AG09319 (cell line): ENCODE data around the gene CDC26.

ENCODE experiments used
- DNase-seq: peaks from one replicate; pipeline ENCODE4 v3.0.0-alpha.2; 2010; ENCODE audit warnings: low read depth; ENCODE audit errors: extremely low read depth
- TF ChIP-seq, protein P1 (sequence below): IDR thresholded peaks from 2 replicates; pipeline ENCODE4 v1.5.1; 2011; ENCODE audit warnings: low read depth, mild to moderate bottlenecking, inconsistent platforms, low read length, moderate library complexity

Gene CDC26

DNA sequence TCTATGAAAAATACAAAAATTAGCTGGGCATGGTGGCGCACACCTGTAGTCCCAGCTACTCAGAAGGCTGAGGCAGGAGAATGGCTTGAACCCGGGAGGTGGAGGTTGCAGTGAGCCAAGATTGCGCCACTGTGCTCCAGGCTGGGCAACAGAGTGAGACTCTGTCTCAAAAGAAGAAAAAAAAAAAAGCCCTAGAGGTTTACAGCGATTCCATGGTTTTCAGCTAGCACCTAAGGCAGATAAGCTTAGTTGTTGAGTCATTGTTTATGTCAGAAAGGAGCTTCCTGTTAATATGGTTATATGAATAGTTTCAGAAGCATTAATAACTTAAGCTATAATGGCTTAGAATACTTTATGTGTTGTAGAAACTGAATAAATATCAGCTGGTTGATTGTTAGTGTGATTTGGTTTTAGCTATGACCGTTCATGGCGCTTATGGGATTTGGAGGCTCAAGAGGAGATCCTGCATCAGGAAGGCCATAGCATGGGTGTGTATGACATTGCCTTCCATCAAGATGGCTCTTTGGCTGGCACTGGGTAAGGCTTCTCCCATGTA is 14.8 kb upstream of the CDC26 start:
- no peak for DNase-seq
- TF ChIP-seq, protein P1, sequence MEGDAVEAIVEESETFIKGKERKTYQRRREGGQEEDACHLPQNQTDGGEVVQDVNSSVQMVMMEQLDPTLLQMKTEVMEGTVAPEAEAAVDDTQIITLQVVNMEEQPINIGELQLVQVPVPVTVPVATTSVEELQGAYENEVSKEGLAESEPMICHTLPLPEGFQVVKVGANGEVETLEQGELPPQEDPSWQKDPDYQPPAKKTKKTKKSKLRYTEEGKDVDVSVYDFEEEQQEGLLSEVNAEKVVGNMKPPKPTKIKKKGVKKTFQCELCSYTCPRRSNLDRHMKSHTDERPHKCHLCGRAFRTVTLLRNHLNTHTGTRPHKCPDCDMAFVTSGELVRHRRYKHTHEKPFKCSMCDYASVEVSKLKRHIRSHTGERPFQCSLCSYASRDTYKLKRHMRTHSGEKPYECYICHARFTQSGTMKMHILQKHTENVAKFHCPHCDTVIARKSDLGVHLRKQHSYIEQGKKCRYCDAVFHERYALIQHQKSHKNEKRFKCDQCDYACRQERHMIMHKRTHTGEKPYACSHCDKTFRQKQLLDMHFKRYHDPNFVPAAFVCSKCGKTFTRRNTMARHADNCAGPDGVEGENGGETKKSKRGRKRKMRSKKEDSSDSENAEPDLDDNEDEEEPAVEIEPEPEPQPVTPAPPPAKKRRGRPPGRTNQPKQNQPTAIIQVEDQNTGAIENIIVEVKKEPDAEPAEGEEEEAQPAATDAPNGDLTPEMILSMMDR, result no peak

DNA sequence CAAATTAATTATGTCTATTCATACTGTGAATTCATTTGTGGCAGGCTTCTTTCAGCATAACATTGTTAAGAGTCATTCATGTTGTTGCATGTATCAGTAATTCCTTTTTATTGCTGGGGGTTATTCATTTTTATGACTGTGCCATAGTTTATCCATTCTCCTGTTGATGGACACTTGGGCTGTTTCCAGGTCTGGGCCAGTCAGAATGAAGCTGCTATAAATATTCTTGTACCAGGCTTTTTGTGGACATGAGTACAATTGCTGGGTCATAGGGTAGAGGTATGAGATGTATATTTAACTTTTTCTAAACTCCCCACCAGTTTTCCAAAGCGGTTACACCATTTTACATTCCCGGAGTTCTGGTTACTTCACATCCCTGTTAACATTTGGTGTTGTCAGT is 13.7 kb upstream of the CDC26 start:
- DNase-seq, result no peak
- TF ChIP-seq, protein P1, result no peak

DNA sequence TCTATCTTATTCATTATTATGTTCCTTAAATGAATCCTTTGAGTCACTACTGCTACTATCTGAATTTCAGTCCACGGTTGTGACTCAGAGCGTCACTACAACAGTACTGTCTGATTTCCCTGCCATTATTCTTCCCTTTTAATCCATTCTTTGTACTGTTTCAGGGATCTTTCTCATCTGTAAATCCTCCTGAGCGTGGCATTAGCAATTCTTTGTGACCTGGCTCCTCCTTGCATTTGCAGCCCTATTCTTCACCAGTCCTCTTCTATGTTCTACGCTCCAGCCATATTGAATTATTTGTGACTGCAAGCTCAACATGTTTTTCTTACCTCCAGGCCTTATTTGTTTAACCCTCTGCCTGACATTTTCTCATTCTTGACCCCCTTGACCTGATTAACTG is 6.0 kb upstream of the CDC26 start:
- TF ChIP-seq, protein P1, result no peak
- DNase-seq, result no peak

DNA sequence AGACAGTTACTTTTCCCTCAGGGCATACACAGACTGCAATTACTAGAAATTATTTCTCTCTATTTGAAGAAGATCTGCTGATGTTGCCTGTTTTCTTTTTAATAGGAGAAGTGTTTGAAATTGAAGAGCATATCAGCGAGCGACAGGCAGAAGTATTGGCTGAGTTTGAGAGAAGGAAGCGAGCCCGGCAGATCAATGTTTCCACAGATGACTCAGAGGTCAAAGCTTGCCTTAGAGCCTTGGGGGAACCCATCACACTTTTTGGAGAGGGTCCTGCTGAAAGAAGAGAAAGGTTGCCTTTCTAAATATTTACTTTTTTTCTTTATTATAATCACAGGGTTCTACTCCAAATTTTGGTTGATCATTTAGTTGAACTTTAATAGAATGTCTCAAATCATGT is 3.5 kb upstream of the CDC26 start:
- no peak for DNase-seq
- TF ChIP-seq, protein P1, result no peak

DNA sequence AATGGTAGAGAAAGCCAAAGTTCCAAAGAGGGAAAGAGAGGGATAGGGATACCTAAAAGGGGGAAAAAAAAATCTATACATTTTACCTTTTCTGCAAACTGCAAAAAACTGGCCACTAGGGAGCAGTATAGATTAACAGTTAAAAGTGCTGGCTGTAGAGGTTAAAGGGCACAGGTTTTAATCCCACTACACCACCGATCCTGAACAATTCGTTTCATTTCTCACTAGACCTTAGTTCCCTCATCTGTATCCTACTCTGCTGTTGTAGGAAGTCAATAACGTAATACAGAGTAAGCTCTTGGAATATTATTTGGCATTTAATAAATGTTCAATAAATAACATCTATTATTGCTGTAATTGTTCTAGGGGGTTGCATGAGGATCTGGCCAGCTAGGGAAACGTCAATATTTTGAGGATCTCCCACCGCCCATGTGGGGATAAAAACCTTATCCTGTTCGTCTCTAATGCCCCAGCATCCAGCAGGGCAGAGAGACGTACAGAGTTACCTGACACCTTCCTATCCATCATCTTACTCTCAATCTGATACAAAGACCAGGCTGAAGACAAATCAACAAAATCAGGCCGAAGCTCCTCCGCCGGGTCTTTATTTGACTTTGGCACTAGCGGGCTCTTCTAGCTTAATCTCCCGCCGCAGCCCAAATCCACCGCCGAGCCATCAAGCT is 757 bp downstream of the CDC26 start:
- TF ChIP-seq, protein P1, result peak; percentile 61
- peak; percentile 22 for DNase-seq

DNA sequence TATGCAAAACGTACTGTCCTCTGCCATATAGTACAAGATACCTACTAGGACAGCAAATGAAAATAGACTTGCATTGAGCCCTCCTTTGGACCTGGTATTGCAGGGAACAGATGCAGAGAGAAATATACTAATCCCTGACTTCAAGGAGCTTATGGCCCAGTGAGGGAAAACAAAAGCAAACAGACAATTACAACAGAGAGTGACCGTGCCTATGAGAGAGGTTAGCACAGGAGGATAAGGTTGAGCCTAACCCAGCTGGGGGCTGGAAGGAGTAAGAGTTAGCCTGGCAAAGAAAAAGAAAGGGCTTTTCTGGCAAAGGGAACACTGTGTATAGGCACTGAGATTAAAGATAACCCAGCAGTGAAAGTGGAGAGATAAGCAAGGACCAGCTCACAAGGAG is 5.5 kb downstream of the CDC26 start:
- no peak for DNase-seq
- TF ChIP-seq, protein P1, result no peak

DNA sequence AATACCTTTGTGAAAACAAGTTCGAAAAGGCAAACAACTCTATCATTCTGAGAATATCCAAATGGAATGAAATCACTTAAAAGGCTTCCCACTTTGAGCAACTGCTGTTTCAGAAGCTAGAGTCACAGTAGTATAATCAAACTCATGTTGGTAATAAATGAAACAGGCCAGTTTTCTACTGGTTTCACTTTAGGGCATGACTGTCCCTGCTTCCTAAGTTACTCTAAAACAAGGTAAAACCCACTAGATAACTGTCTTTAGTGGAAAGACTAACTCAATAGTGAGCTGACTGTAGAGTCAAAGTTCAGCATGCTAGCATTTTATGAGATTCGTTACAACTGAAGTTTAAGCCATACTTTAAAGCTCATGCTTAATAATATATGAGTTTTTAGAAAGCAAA is 6.0 kb downstream of the CDC26 start:
- no peak for DNase-seq
- TF ChIP-seq, protein P1, result no peak
